ENCODE measurements around the gene DSCAM.

DNA sequence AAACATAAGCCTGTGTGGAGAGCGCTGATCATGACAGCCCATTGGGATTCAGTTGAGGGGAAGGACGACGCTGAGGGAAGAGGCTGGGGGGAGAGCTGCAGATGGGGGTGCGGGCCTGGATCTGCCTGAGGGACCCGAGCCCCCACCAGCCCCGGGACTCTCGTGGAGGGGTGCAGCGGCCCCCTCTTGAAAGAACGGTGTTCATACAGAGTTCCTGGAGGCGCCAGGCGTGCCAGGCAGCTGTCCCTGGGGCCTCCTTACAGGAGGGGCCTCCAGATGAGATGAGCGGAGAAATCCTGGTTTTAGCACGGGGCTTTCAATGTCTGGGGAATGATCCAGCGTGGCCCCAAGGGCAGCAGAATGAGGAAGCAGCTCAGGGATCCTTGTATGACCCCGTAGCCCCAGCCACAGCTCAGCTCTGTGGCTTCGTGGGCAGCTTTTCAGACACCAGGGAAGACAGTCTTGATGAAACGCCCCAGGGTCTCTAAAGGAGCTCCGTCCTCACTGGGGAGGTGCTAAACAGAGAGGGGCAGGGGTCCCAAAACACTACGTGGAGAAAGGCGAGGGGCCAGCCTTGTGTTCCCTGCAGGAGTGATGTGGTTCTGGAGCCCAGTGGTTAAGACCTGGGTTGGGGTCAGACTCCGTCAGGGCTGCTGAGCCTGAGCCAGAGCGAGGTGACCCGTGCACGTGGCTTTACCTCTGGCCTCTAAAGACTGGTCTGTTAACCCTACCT is 7.2 kb upstream of the DSCAM start:
- TF ChIP-seq, protein P1, sequence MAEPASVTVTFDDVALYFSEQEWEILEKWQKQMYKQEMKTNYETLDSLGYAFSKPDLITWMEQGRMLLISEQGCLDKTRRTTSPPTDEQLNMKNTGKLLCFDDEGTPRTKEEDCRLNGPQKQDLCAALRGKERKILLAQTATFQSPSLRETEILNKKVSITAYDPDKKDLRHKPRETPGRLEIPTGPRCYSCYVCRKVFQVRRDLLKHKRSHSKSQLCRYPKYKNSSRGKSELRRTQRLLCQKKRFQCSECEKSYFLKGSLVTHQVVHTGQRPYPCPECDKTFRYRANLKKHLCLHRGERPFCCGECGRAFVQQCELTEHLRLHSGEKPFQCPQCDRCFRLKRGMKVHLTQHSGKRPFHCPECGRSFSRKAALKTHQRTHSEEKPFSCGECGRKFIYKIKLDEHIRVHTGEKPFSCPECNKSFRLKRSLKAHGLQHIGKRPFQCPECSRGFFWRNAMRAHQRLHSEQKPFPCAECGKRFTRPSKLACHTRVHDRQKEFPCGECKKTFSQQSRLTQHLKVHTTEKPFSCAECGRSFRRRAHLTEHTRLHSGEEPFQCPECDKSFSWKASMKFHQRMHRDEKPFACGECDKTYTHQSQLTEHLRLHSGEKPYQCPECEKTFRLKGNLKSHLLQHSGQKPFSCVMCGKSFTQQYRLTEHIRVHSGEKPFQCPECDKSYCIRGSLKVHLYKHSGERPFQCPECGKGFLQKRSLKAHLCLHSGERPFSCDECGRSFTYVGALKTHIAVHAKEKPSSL (CRISPR knock-in tag; conservative IDR thresholded peaks at IDR 0.05): no peak
- TF ChIP-seq, protein P2, sequence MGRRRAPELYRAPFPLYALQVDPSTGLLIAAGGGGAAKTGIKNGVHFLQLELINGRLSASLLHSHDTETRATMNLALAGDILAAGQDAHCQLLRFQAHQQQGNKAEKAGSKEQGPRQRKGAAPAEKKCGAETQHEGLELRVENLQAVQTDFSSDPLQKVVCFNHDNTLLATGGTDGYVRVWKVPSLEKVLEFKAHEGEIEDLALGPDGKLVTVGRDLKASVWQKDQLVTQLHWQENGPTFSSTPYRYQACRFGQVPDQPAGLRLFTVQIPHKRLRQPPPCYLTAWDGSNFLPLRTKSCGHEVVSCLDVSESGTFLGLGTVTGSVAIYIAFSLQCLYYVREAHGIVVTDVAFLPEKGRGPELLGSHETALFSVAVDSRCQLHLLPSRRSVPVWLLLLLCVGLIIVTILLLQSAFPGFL (CRISPR knock-in tag; IDR thresholded peaks at IDR 0.05; ENCODE audit: borderline replicate concordance): no peak
- TF ChIP-seq, protein P3, sequence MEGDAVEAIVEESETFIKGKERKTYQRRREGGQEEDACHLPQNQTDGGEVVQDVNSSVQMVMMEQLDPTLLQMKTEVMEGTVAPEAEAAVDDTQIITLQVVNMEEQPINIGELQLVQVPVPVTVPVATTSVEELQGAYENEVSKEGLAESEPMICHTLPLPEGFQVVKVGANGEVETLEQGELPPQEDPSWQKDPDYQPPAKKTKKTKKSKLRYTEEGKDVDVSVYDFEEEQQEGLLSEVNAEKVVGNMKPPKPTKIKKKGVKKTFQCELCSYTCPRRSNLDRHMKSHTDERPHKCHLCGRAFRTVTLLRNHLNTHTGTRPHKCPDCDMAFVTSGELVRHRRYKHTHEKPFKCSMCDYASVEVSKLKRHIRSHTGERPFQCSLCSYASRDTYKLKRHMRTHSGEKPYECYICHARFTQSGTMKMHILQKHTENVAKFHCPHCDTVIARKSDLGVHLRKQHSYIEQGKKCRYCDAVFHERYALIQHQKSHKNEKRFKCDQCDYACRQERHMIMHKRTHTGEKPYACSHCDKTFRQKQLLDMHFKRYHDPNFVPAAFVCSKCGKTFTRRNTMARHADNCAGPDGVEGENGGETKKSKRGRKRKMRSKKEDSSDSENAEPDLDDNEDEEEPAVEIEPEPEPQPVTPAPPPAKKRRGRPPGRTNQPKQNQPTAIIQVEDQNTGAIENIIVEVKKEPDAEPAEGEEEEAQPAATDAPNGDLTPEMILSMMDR (IDR thresholded peaks at IDR 0.05): no peak
- TF ChIP-seq CREB1 (CRISPR knock-in tag; IDR thresholded peaks at IDR 0.05) (no peak), NR1H2 (CRISPR knock-in tag; IDR thresholded peaks at IDR 0.05) (no peak), ZNF396 (CRISPR knock-in tag; IDR thresholded peaks at IDR 0.05; ENCODE audit: borderline replicate concordance) (no peak), SMAD4 (CRISPR knock-in tag; IDR thresholded peaks at IDR 0.05) (no peak), NR2C2 (CRISPR knock-in tag; IDR thresholded peaks at IDR 0.05) (no peak), ZNF416 (CRISPR knock-in tag; IDR thresholded peaks at IDR 0.05) (no peak)
- TF ChIP-seq, protein P4, sequence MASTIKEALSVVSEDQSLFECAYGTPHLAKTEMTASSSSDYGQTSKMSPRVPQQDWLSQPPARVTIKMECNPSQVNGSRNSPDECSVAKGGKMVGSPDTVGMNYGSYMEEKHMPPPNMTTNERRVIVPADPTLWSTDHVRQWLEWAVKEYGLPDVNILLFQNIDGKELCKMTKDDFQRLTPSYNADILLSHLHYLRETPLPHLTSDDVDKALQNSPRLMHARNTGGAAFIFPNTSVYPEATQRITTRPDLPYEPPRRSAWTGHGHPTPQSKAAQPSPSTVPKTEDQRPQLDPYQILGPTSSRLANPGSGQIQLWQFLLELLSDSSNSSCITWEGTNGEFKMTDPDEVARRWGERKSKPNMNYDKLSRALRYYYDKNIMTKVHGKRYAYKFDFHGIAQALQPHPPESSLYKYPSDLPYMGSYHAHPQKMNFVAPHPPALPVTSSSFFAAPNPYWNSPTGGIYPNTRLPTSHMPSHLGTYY (CRISPR knock-in tag; IDR thresholded peaks at IDR 0.05): no peak
- TF ChIP-seq, protein P5, sequence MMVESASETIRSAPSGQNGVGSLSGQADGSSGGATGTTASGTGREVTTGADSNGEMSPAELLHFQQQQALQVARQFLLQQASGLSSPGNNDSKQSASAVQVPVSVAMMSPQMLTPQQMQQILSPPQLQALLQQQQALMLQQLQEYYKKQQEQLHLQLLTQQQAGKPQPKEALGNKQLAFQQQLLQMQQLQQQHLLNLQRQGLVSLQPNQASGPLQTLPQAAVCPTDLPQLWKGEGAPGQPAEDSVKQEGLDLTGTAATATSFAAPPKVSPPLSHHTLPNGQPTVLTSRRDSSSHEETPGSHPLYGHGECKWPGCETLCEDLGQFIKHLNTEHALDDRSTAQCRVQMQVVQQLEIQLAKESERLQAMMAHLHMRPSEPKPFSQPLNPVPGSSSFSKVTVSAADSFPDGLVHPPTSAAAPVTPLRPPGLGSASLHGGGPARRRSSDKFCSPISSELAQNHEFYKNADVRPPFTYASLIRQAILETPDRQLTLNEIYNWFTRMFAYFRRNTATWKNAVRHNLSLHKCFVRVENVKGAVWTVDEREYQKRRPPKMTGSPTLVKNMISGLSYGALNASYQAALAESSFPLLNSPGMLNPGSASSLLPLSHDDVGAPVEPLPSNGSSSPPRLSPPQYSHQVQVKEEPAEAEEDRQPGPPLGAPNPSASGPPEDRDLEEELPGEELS (CRISPR knock-in tag; IDR thresholded peaks at IDR 0.05): no peak
- TF ChIP-seq, protein P6, sequence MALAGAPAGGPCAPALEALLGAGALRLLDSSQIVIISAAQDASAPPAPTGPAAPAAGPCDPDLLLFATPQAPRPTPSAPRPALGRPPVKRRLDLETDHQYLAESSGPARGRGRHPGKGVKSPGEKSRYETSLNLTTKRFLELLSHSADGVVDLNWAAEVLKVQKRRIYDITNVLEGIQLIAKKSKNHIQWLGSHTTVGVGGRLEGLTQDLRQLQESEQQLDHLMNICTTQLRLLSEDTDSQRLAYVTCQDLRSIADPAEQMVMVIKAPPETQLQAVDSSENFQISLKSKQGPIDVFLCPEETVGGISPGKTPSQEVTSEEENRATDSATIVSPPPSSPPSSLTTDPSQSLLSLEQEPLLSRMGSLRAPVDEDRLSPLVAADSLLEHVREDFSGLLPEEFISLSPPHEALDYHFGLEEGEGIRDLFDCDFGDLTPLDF (CRISPR knock-in tag; IDR thresholded peaks at IDR 0.05): no peak
